SK-N-SH treated with all-trans-retinoic acid at 6 μM for 48 hours (cell line): Measurements from ENCODE around the gene EAPP.

Source experiments
- ATAC-seq: fragments of 200-7000 bp; cut with Tn5 transposase; 3 replicates; pipeline ENCODE4 v1.9.1; 2020; ENCODE audit warnings: mild to moderate bottlenecking, moderate library complexity
- ARNTL ChIP-seq: fragments of 450-650 bp; formaldehyde crosslinking; IDR thresholded peaks from 2 replicates; pipeline ENCODE4 v1.5.0; 2020; ENCODE audit warnings: low read depth, mild to moderate bottlenecking, moderate library complexity, borderline replicate concordance
- BACH2 ChIP-seq: fragments of 250-450 bp; sonication (Bioruptor Pico); IDR thresholded peaks from 2 replicates; pipeline ENCODE4 v1.9.0; 2021; ENCODE audit warnings: mild to moderate bottlenecking, borderline replicate concordance
- CREB5 ChIP-seq: fragments of 250-450 bp; sonication (Bioruptor Pico); IDR thresholded peaks from 2 replicates; pipeline ENCODE4 v1.5.1; 2020; ENCODE audit warnings: low read depth, mild to moderate bottlenecking, moderate library complexity
- CSDC2 ChIP-seq: fragments of 250-450 bp; sonication (Bioruptor Pico); IDR thresholded peaks from 2 replicates; pipeline ENCODE4 v1.5.0; 2020; ENCODE audit warnings: mild to moderate bottlenecking, moderate library complexity
- GLIS3 ChIP-seq: fragments of 250-450 bp; sonication (Bioruptor Pico); IDR thresholded peaks from 2 replicates; pipeline ENCODE4 v1.5.0; 2020; ENCODE audit warnings: mild to moderate bottlenecking, moderate library complexity
- ISL1 ChIP-seq: fragments of 250-450 bp; sonication (Bioruptor Pico); IDR thresholded peaks from 2 replicates; pipeline ENCODE4 v2.1.2; 2022; ENCODE audit warnings: mild to moderate bottlenecking, moderate library complexity
- OSR1 ChIP-seq: fragments of 250-450 bp; sonication (Bioruptor Pico); IDR thresholded peaks from 2 replicates; pipeline ENCODE4 v1.8.0; 2022; ENCODE audit warnings: moderate library complexity, mild to moderate bottlenecking, inconsistent platforms
- PATZ1 ChIP-seq: fragments of 250-450 bp; sonication (Bioruptor Pico); IDR thresholded peaks from 2 replicates; pipeline ENCODE4 v1.8.0; 2020; ENCODE audit warnings: mild to moderate bottlenecking, moderate library complexity, borderline replicate concordance
- POU6F1 ChIP-seq: fragments of 250-450 bp; sonication (Bioruptor Pico); IDR thresholded peaks from 2 replicates; pipeline ENCODE4 v1.8.0; 2021; ENCODE audit warnings: low read depth, mild to moderate bottlenecking, moderate library complexity, borderline replicate concordance
- PPARA ChIP-seq: fragments of 250-450 bp; sonication (Bioruptor Pico); IDR thresholded peaks from 2 replicates; pipeline ENCODE4 v1.5.0; 2020; ENCODE audit warnings: mild to moderate bottlenecking, borderline replicate concordance
- SNAI2 ChIP-seq: fragments of 250-450 bp; sonication (Bioruptor Pico); IDR thresholded peaks from 2 replicates; pipeline ENCODE4 v1.5.0; 2020; ENCODE audit warnings: mild to moderate bottlenecking, moderate library complexity
- TCF4 ChIP-seq: fragments of 250-450 bp; sonication (Bioruptor Pico); IDR thresholded peaks from 2 replicates; pipeline ENCODE4 v1.8.0; 2021; ENCODE audit warnings: mild to moderate bottlenecking, moderate library complexity, borderline replicate concordance
- TOX ChIP-seq: fragments of 250-450 bp; sonication (Bioruptor Pico); IDR thresholded peaks from 2 replicates; pipeline ENCODE4 v1.8.0; 2021; ENCODE audit warnings: mild to moderate bottlenecking, moderate library complexity, borderline replicate concordance
- TSHZ2 ChIP-seq: fragments of 250-450 bp; sonication (Bioruptor Pico); IDR thresholded peaks from 2 replicates; pipeline ENCODE4 v1.5.0; 2020; ENCODE audit warnings: mild to moderate bottlenecking, moderate library complexity
- ZC3H10 ChIP-seq: fragments of 250-450 bp; sonication (Bioruptor Pico); IDR thresholded peaks from 2 replicates; pipeline ENCODE4 v1.5.1; 2021; ENCODE audit warnings: mild to moderate bottlenecking, moderate library complexity
- ZFP3 ChIP-seq: fragments of 250-450 bp; sonication (Bioruptor Pico); IDR thresholded peaks from 2 replicates; pipeline ENCODE4 v1.5.0; 2020; ENCODE audit warnings: mild to moderate bottlenecking, moderate library complexity
- ZFP30 ChIP-seq: fragments of 450-650 bp; formaldehyde crosslinking; IDR thresholded peaks from 2 replicates; pipeline ENCODE4 v1.5.0; 2022; ENCODE audit warnings: mild to moderate bottlenecking, moderate library complexity
- ZNF565 ChIP-seq: fragments of 450-650 bp; formaldehyde crosslinking; conservative IDR thresholded peaks from 2 replicates; pipeline ENCODE4 v1.5.0; 2020; ENCODE audit warnings: low read depth, mild to moderate bottlenecking, moderate library complexity
- ZNF70 ChIP-seq: fragments of 450-650 bp; formaldehyde crosslinking; IDR thresholded peaks from 2 replicates; pipeline ENCODE4 v1.5.0; 2020; ENCODE audit warnings: mild to moderate bottlenecking, moderate library complexity
- ZNF8 ChIP-seq: fragments of 450-650 bp; formaldehyde crosslinking; IDR thresholded peaks from 2 replicates; pipeline ENCODE4 v1.5.0; 2020; ENCODE audit warnings: mild to moderate bottlenecking, moderate library complexity

The EAPP gene

GRCh38 chr14:34501004-34501580, 38.4 kb downstream of the EAPP start:
- ATAC-seq: no peak
- no peak for TF ChIP-seq CREB5 (CRISPR knock-in tag)
- TF ChIP-seq CSDC2 (CRISPR knock-in tag): no peak
- no peak for TF ChIP-seq ZC3H10
- TF ChIP-seq ISL1 (CRISPR knock-in tag): no peak
- TF ChIP-seq ZFP30 (CRISPR knock-in tag): no peak
- TF ChIP-seq TSHZ2 (CRISPR knock-in tag): no peak

GRCh38 chr14:34498684-34499412, 40.7 kb downstream of the EAPP start:
- ATAC-seq: peak; percentile 43; the same call in 2 of the 3 replicates

More at GRCh38 chr14:34498684-34499412, 40.7 kb downstream of the EAPP start:
- TF ChIP-seq PPARA (CRISPR knock-in tag) (no peak), BACH2 (CRISPR knock-in tag) (no peak), OSR1 (CRISPR knock-in tag) (no peak), CSDC2 (CRISPR knock-in tag) (no peak), SNAI2 (CRISPR knock-in tag) (no peak), ZFP30 (CRISPR knock-in tag) (no peak), TCF4 (CRISPR knock-in tag) (no peak), POU6F1 (no peak), ZNF565 (CRISPR knock-in tag) (no peak), CREB5 (CRISPR knock-in tag) (no peak), ZFP3 (CRISPR knock-in tag) (no peak), ZNF70 (CRISPR knock-in tag) (no peak), PATZ1 (CRISPR knock-in tag) (no peak), TOX (CRISPR knock-in tag) (no peak), ZC3H10 (no peak), TSHZ2 (CRISPR knock-in tag) (no peak), ZNF8 (CRISPR knock-in tag) (no peak), GLIS3 (no peak), ARNTL (CRISPR knock-in tag) (no peak)
